Measurements from ENCODE around the gene WDFY2. TPM values are rescaled to one million over a fixed set of nuclear protein-coding genes. Genes with fewer than 3 reads are reported as not detected.

Gene WDFY2
- total RNA-seq, 2 experiments from 2014 or later = 9.3 to 11.2 TPM

- POLR2A ChIA-PET = interaction anchor here (0.7 to 2.5 kb wide), 3 partner anchors 11 to 1193 kb away, joined by 3 to 11 read pairs (median 5); partner anchors contain the start of gene INTS6
These were observed 28.6 kb downstream of the WDFY2 start for GRCh38 chr13:51612867-51613266.

GRCh38 chr13:51613535-51613934 lies 29.3 kb downstream of the WDFY2 start:
- Mint-ChIP-seq H3K27me3 (no peaks in the 10 kb centered on the region), H3K4me1 (ENCODE audit: low read depth) (peaks cover 15% of the 10 kb centered on the region), H3K9me3 (no peaks in the 10 kb centered on the region), H3K27ac (peak overlapping the region; percentile 49), H3K4me3 (no peak overlapping the region), H3K36me3 (no peaks in the 10 kb centered on the region)
- DNase-seq = no peak
- intact Hi-C loops (cut with micrococcal nuclease) = loop anchor here (5.0 to 10.0 kb wide), 3 partner anchors 111 to 151 kb away; no protein-coding TSS in a partner anchor
- CTCF ChIA-PET = interaction anchor here (0.6 to 1.8 kb wide), 3 partner anchors 28 to 184 kb away, joined by 3 to 7 read pairs (median 6); no protein-coding TSS in a partner anchor
- POLR2A ChIA-PET = interaction anchor here (0.7 to 2.5 kb wide), 6 partner anchors 12 to 1194 kb away, joined by 3 to 11 read pairs (median 4); partner anchors contain the start of gene INTS6

More at GRCh38 chr13:51612867-51613266, 28.6 kb downstream of the WDFY2 start:
- H3K36me3 Mint-ChIP-seq = no peaks in the 10 kb centered on the region
- no peak for DNase-seq
- no peak overlapping the region for H3K4me3 Mint-ChIP-seq
- intact Hi-C loops (cut with micrococcal nuclease) = loop anchor here (5.0 to 10.0 kb wide), 3 partner anchors 111 to 152 kb away; no protein-coding TSS in a partner anchor
- H3K4me1 Mint-ChIP-seq (ENCODE audit: low read depth) = peaks cover 14% of the 10 kb centered on the region
- no peaks in the 10 kb centered on the region for H3K9me3 Mint-ChIP-seq
- CTCF ChIA-PET = no interaction called here
- H3K27ac Mint-ChIP-seq = no peak overlapping the region
- no peaks in the 10 kb centered on the region for H3K27me3 Mint-ChIP-seq

GRCh38 chr13:51614350-51614786 lies 30.1 kb downstream of the WDFY2 start:
- Mint-ChIP-seq H3K4me3 (peak overlapping the region; percentile 75), H3K27me3 (no peaks in the 10 kb centered on the region), H3K36me3 (no peaks in the 10 kb centered on the region), H3K27ac (peak overlapping the region; percentile 93), H3K4me1 (ENCODE audit: low read depth) (peaks cover 22% of the 10 kb centered on the region), H3K9me3 (no peaks in the 10 kb centered on the region)
- ChIA-PET CTCF (interaction anchor here (0.6 to 1.8 kb wide), 3 partner anchors 29 to 183 kb away, joined by 3 to 7 read pairs (median 6); no protein-coding TSS in a partner anchor), POLR2A (interaction anchor here (1.0 to 2.5 kb wide), 8 partner anchors 21 to 188 kb away, joined by 3 to 11 read pairs (median 4); partner anchors contain the start of genes INTS6 and WDFY2)
- intact Hi-C loops (cut with micrococcal nuclease) = loop anchor here (1.0 to 10.0 kb wide), 6 partner anchors 30 to 161 kb away; partner anchors contain the start of genes INTS6 and WDFY2
- DNase-seq = peak; percentile 66

DNA sequence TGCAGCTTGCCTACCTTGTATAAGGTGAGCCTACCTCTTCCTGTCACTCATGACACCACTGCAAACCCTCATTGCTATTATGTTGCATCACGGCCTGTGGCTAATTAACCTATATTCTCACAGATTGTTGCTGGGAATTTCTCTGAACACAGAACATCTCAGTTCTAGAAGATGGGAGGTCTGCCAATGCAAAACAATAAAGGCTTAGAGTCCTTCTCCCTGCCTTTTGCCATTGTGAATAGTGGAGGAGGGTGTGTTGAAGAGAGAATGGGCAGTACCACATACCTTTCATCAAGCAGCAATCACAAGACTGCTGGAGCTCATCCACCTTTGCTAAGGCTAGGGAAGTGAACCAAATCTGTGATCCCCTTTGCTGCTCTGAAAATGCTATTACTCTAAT lies 34.4 kb downstream of the WDFY2 start:
- POLR2A ChIA-PET = no interaction called here
- no peaks in the 10 kb centered on the region for H3K36me3 Mint-ChIP-seq
- H3K9me3 Mint-ChIP-seq = no peaks in the 10 kb centered on the region
- no peaks in the 10 kb centered on the region for H3K27me3 Mint-ChIP-seq
- H3K4me1 Mint-ChIP-seq (ENCODE audit: low read depth) = peaks cover 41% of the 10 kb centered on the region
- H3K27ac Mint-ChIP-seq = no peak overlapping the region
- no peak overlapping the region for H3K4me3 Mint-ChIP-seq
- CTCF ChIA-PET = no interaction called here
- no peak for DNase-seq
- intact Hi-C loops (cut with micrococcal nuclease) = loop anchor here (1.0 to 10.0 kb wide), 3 partner anchors 27 to 146 kb away; no protein-coding TSS in a partner anchor

DNA sequence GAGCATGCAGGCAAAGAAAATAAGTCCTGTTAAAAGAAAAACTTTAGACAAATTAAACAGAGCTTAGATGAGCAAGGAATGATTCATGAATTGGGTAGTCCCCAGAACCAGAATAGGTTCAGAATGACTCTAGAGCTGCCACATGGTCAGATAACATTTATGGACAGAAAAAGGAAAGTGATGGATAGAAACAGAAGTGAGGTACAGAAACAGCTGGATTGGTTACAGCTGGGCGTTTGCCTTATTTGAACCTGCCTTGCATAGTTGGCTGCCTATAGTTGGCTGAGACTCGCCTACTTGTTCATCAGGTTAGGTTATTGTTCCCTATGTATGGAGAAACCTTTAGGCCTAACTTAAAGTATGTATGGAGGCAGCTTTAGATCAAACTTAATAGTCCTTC lies 35.4 kb downstream of the WDFY2 start:
- H3K4me1 Mint-ChIP-seq (ENCODE audit: low read depth) = peaks cover 44% of the 10 kb centered on the region
- POLR2A ChIA-PET = interaction anchor here (0.8 to 1.6 kb wide), 3 partner anchors 26 to 184 kb away, joined by 3 to 5 read pairs (median 3); no protein-coding TSS in a partner anchor
- DNase-seq = peak; percentile 38
- H3K27me3 Mint-ChIP-seq = no peaks in the 10 kb centered on the region
- intact Hi-C loops (cut with micrococcal nuclease) = loop anchor here (1.0 to 10.0 kb wide), 3 partner anchors 26 to 145 kb away; no protein-coding TSS in a partner anchor
- H3K4me3 Mint-ChIP-seq = no peak overlapping the region
- H3K27ac Mint-ChIP-seq = peak overlapping the region; percentile 50
- no peaks in the 10 kb centered on the region for H3K9me3 Mint-ChIP-seq
- no peaks in the 10 kb centered on the region for H3K36me3 Mint-ChIP-seq
- CTCF ChIA-PET = interaction anchor here (0.6 to 1.2 kb wide), 3 partner anchors 28 to 184 kb away, joined by 3 to 5 read pairs (median 3); no protein-coding TSS in a partner anchor

DNA sequence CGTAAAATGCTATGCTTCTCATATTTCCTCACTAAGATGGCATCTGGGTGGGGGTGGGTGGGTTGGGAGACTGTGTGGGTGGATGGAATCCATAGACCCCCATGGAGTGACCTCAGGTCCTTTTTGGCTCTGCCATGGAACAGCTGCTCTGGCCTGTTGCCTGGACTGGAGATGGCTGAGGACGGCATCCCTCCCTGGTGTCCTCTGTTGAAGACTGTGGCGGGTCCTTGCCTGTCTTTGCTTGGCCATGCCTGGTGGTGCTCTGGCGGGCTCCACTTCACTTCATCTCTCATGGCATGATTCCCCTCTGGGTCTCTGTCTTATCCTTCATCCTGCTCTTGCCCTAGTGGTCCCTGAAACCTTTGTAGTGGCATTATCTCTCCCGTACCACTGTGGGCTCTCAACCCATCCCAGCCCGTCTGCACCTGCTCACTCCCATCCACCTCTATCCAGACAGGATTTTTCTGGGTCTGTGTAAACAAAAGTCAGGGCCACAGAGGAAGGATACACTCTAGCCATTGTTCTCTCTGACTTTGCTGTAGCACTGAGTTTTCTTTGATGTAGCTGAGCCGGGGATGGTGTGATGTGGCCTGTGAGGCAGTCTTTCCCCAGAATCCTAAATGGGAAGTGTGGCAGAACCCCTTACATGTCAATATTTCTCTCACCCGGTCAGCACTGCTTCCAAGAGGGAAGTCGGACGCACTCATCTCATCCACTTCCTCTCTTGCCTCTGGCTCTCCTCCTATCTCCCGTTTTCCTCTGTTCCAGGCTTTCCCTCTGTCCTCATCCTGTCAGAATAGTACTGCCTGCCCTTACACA lies 36.1 kb downstream of the WDFY2 start:
- Mint-ChIP-seq H3K4me3 (no peak overlapping the region), H3K36me3 (no peaks in the 10 kb centered on the region), H3K9me3 (no peaks in the 10 kb centered on the region), H3K27ac (no peak overlapping the region), H3K4me1 (ENCODE audit: low read depth) (peaks cover 44% of the 10 kb centered on the region), H3K27me3 (no peaks in the 10 kb centered on the region)
- no peak for DNase-seq
- intact Hi-C loops (cut with micrococcal nuclease) = no loop called here
- CTCF ChIA-PET = interaction anchor here (0.6 to 1.4 kb wide), 3 partner anchors 35 to 119 kb away, joined by 3 to 5 read pairs (median 4); no protein-coding TSS in a partner anchor
- POLR2A ChIA-PET = interaction anchor here (0.8 to 1.6 kb wide), 3 partner anchors 25 to 183 kb away, joined by 3 to 5 read pairs (median 3); no protein-coding TSS in a partner anchor

DNA sequence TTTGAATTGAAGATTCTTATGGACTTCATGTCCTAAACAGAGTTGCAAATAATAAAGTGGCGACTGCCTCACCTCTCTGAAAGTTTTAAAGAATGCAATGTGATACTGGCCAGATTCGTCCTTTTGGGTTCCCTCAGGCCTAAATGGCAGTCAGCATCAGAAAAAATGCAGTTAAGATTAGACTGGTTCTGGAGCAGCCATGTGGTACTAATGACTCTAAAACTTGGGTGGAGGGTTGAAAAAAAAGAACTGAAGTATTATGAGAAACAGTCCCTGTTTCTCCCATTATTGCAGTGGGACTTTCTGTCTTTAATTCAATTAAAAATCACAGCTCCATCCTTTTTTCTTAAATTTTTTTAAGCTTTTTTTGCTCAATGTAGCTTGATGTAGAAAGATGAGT lies 37.3 kb downstream of the WDFY2 start:
- POLR2A ChIA-PET = no interaction called here
- H3K27me3 Mint-ChIP-seq = no peaks in the 10 kb centered on the region
- DNase-seq = no peak
- H3K9me3 Mint-ChIP-seq = no peaks in the 10 kb centered on the region
- CTCF ChIA-PET = interaction anchor here (0.7 to 1.4 kb wide), 2 partner anchors 20 to 48 kb away, joined by 3 to 4 read pairs; no protein-coding TSS in a partner anchor
- no peak overlapping the region for H3K4me3 Mint-ChIP-seq
- no peaks in the 10 kb centered on the region for H3K36me3 Mint-ChIP-seq
- no peak overlapping the region for H3K27ac Mint-ChIP-seq
- H3K4me1 Mint-ChIP-seq (ENCODE audit: low read depth) = peaks cover 44% of the 10 kb centered on the region
- intact Hi-C loops (cut with micrococcal nuclease) = no loop called here

- peaks cover 44% of the 10 kb centered on the region for H3K4me1 Mint-ChIP-seq (ENCODE audit: low read depth)
These were observed 39.2 kb downstream of the WDFY2 start for GRCh38 chr13:51623473-51623872.

GRCh38 chr13:51624207-51624606 lies 39.9 kb downstream of the WDFY2 start:
- H3K4me3 Mint-ChIP-seq = no peak overlapping the region
- intact Hi-C loops (cut with micrococcal nuclease) = no loop called here
- H3K36me3 Mint-ChIP-seq = no peaks in the 10 kb centered on the region
- ChIA-PET CTCF (no interaction called here), POLR2A (no interaction called here)
- H3K27ac Mint-ChIP-seq = no peak overlapping the region
- H3K4me1 Mint-ChIP-seq (ENCODE audit: low read depth) = peaks cover 45% of the 10 kb centered on the region
- H3K27me3 Mint-ChIP-seq = no peaks in the 10 kb centered on the region
- H3K9me3 Mint-ChIP-seq = no peaks in the 10 kb centered on the region
- DNase-seq = no peak

More at GRCh38 chr13:51623473-51623872, 39.2 kb downstream of the WDFY2 start:
- POLR2A ChIA-PET = no interaction called here
- CTCF ChIA-PET = no interaction called here
- no peaks in the 10 kb centered on the region for H3K27me3 Mint-ChIP-seq
- H3K36me3 Mint-ChIP-seq = no peaks in the 10 kb centered on the region
- intact Hi-C loops (cut with micrococcal nuclease) = no loop called here
- H3K27ac Mint-ChIP-seq = no peak overlapping the region
- no peak overlapping the region for H3K4me3 Mint-ChIP-seq
- no peaks in the 10 kb centered on the region for H3K9me3 Mint-ChIP-seq
- DNase-seq = no peak

DNA sequence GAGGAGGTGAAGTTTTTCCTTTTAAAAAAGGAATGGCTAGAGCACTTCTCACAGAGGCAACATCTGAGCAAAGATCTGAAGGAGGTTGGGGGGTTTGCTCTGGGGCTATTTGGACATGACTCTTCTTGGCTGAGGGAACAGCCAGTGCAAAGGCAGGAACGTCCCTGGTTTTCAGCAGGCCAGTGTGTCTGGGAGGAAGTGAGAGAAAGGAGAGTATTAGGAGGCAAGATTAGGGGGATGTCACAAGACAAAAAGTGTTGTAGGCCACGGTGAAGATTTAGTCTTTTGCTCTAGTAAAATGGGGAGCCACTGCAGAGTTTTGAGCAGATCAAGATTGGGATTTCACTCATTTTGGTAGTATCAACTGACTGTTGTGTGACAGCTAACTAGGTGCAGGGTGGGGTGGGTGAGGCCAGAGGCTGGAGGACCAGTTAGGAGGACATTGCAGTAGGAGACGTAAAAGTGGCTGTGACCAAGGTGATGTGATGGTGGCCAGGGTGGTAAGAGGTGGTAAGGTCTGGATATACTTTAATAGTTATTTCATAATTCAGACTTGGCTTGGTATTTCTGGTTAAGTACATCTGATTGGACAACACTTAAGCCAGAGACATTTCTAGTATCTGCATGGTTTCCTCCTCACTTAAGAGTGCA lies 40.6 kb downstream of the WDFY2 start:
- H3K4me3 Mint-ChIP-seq = no peak overlapping the region
- no peaks in the 10 kb centered on the region for H3K27me3 Mint-ChIP-seq
- no peaks in the 10 kb centered on the region for H3K9me3 Mint-ChIP-seq
- DNase-seq = no peak
- H3K4me1 Mint-ChIP-seq (ENCODE audit: low read depth) = peaks cover 43% of the 10 kb centered on the region
- CTCF ChIA-PET = no interaction called here
- H3K36me3 Mint-ChIP-seq = no peaks in the 10 kb centered on the region
- intact Hi-C loops (cut with micrococcal nuclease) = no loop called here
- POLR2A ChIA-PET = no interaction called here
- H3K27ac Mint-ChIP-seq = no peak overlapping the region

DNA sequence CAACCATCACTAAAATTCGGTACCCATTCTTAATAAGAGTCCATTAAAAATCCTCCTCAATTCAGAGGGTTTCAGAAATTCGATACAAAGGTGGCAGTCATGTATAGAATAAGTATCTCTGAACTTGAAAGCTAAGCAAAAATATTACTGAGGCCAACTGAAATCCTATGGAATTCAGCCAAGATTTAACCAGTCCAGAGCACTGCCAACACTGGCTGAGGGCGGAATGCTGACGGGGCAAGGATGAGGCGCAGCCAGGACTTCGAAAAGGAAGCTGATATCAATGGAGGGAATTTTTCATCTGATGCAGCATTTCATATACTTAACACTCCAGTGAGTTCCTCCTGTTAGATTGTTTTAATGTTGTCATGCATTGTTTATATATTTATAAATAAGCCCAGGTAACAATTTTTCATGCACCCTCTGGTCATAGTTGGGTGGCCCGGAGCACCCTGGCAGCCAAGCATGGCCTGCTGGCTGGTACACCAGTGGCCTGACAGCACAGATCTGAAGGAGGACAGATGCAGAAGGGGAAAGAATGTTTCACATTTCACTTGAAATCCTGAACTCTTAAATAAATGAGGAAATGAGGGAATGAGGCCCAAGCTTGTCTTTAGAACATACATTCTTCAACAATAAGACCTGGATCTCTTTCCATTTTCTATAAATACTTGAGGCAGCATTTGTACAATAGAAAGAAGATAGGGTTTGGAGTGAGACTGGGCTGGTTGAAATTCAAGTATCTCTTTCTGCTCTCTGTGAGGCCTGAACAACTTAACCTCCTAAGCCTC lies 41.5 kb downstream of the WDFY2 start:
- no peaks in the 10 kb centered on the region for H3K9me3 Mint-ChIP-seq
- intact Hi-C loops (cut with micrococcal nuclease) = no loop called here
- no peaks in the 10 kb centered on the region for H3K36me3 Mint-ChIP-seq
- H3K4me1 Mint-ChIP-seq (ENCODE audit: low read depth) = peaks cover 43% of the 10 kb centered on the region
- no peaks in the 10 kb centered on the region for H3K27me3 Mint-ChIP-seq
- ChIA-PET POLR2A (no interaction called here), CTCF (no interaction called here)
- H3K4me3 Mint-ChIP-seq = no peak overlapping the region
- H3K27ac Mint-ChIP-seq = no peak overlapping the region
- DNase-seq = no peak

Data from activated CD4-positive, alpha-beta memory T cell treated with anti-CD3 and anti-CD28 coated beads for 36 hours (primary cell).